ENCODE measurements around the gene SLC12A8.

GRCh38 chr3:125220727-125221429, 8.3 kb upstream of the SLC12A8 start:
- TF ChIP-seq CTCF (IDR thresholded peaks at IDR 0.05): no peak
- no peak for TF ChIP-seq POLR2A (IDR thresholded peaks at IDR 0.05)

Data from adrenal gland (tissue), 5 donors.